Fibroblast of pulmonary artery (primary cell): Measurements from ENCODE around the gene INSIG1.

Experiments used
- DNase-seq: peaks from one replicate; pipeline ENCODE4 v3.0.0-alpha.2; 2010; ENCODE audit warnings: low read depth
- H3K4me3 ChIP-seq: replicated peaks from 2 replicates; pipeline ENCODE4 v1.5.1; 2011; ENCODE audit warnings: low read depth, mild to moderate bottlenecking, control low read depth, low read length, moderate library complexity
- CTCF ChIP-seq: IDR thresholded peaks from 2 replicates; pipeline ENCODE4 v1.5.1; 2011; ENCODE audit warnings: mild to moderate bottlenecking, control low read depth, low read length, inconsistent platforms; ENCODE audit errors: missing control alignments

INSIG1 gene

GRCh38 chr7:155284496-155285274, 13.0 kb upstream of the INSIG1 start:
- TF ChIP-seq CTCF = no peak
- H3K4me3 ChIP-seq = no peak overlapping the region
- DNase-seq = no peak

GRCh38 chr7:155285423-155285822, 12.3 kb upstream of the INSIG1 start:
- H3K4me3 ChIP-seq = no peak overlapping the region
- no peak for TF ChIP-seq CTCF
- no peak for DNase-seq

DNA sequence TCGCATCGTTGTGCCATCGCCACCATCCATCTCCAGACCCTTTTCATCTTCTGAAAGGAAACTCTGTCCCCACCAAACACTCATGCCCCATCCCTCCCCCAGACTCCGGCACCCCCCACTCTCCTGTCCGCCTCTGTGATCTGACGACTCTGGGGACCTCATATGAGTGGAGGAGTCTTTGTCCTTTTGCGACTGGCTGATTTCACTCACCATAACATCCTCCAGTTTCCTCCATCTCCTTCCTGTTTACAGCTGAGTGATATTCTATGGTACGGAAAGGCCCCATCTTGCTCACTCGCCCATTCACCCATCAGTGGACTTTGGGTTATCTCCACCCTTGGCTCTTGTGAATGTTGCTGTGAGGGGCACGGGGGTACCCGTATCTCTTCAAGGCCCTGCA, 11.8 kb upstream of the INSIG1 start:
- H3K4me3 ChIP-seq = no peak overlapping the region
- DNase-seq = no peak
- no peak for TF ChIP-seq CTCF

DNA sequence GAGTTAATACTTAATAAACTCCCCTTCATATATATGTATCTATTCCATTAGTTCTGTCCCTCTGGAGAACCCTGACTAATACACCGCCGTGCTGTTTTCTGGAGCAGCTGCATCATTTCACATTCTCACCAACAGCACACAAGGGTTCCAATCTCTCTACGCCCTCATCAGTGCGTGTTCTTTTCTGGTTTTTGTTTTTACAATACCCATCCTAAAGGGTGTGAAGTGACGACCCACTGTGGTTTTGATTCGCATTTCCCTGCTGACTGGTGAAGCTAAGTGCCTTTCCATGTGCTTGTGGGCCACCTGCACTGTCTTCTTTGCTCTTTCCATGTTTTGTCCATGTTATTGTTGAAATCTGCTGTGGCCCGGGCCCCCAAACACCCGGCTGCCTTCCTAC, 11.0 kb upstream of the INSIG1 start:
- H3K4me3 ChIP-seq = no peak overlapping the region
- DNase-seq = no peak

DNA sequence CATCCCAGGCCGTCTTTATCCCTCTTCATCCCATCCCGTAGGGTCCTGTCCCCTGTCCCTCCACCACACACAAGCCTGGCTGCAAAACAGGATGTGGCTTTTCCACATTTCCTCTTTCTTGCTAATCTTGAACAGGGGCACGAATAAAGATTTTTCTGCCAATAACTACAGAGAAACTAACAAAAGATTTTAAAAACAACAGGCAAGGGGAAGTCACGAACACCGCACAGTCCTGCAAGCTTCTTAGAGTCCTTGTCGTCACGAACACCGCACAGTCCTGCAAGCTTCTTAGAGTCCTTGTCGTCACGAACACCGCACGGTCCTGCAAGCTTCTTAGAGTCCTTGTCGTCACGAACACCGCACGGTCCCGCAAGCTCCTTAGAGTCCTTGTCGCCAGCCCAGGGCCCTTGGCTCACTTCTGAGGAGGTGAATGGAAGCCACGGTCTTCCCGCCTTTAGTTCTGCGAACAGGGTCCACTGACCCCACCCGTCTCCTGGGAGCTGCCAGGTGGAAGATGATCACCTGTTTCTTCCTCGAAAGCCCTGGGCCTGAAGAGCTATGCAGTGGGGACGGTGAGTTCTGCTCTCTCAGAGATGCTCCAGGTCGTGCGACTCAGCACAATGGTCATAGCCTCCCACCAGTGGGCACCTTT, 10.3 kb upstream of the INSIG1 start:
- no peak overlapping the region for H3K4me3 ChIP-seq
- TF ChIP-seq CTCF = no peak
- no peak for DNase-seq

More for the DNA sequence above, 11.0 kb upstream of the INSIG1 start:
- no peak for TF ChIP-seq CTCF

DNA sequence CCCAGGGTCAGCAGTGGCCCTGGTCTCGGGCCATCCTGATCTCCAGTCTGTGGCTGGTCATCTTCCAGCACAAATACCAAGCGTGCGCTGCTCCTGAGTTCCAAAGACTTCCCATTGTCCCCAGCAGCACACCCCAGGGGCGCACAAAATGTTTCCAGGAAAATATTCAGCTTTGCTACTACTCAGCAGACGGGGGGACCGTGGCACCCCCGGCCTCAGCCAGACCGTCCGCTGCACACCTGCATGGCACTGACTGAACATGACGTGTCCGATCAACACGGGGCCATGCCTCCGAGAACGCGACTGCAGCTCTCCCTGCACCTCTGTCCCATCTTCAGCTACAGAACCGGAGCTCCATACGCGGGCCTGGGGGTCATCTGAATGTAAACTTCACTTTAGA, 9.6 kb upstream of the INSIG1 start:
- TF ChIP-seq CTCF = no peak
- DNase-seq = no peak
- H3K4me3 ChIP-seq = no peak overlapping the region
